GM12892 (cell line): ENCODE data around the gene NACAD.
"Not testable (repeated sequence)": the region's sequence is repeated elsewhere in the genome, so short reads cannot be mapped to it uniquely, and the experiment has no call there.

Source experiments
- DNase-seq: peaks from one replicate; pipeline ENCODE4 v3.0.0; 2011; ENCODE audit not compliant: insufficient read length
- FAIRE-seq: peaks from 2 replicates; lab custom pipeline; 2011; peaks lifted over from hg19 to GRCh38; lab: Jason Lieb, UNC
- POLR2A ChIP-seq: IDR thresholded peaks from 2 replicates; pipeline ENCODE4 v1.6.1; 2011; ENCODE audit warnings: low read depth, low read length, control low read depth
- POLR2AphosphoS5 ChIP-seq: IDR thresholded peaks from 2 replicates; pipeline ENCODE4 v1.6.1; 2011; ENCODE audit warnings: low read depth, low read length, control low read depth
- TAF1 ChIP-seq: IDR thresholded peaks from 2 replicates; pipeline ENCODE4 v1.6.1; 2011; ENCODE audit warnings: low read depth, mild to moderate bottlenecking, control low read depth, low read length, borderline replicate concordance

The NACAD gene

GRCh38 chr7:45052011-45052410 is 36.8 kb downstream of the NACAD start:
- DNase-seq (no peak), FAIRE-seq (no peak)
- TF ChIP-seq POLR2AphosphoS5, result no peak
- no peak for TF ChIP-seq POLR2A
- TF ChIP-seq TAF1, result no peak

- no peak for FAIRE-seq
- no peak for DNase-seq
- TF ChIP-seq POLR2AphosphoS5 (no peak), TAF1 (no peak), POLR2A (no peak)
Measured at GRCh38 chr7:45050198-45050597, 38.6 kb downstream of the NACAD start.

- no peak for FAIRE-seq
- TF ChIP-seq TAF1, result no peak
- no peak for TF ChIP-seq POLR2A
- no peak for TF ChIP-seq POLR2AphosphoS5
Measured at GRCh38 chr7:45048748-45049147, 40.0 kb downstream of the NACAD start.

GRCh38 chr7:45044338-45044737 is 44.4 kb downstream of the NACAD start:
- TF ChIP-seq POLR2AphosphoS5 (no peak), TAF1 (no peak), POLR2A (no peak)
- FAIRE-seq, result no peak

More at GRCh38 chr7:45048748-45049147, 40.0 kb downstream of the NACAD start:
- no peak for DNase-seq

GRCh38 chr7:45039106-45039505 is 49.7 kb downstream of the NACAD start:
- FAIRE-seq, result no peak
- DNase-seq, result no peak
- TF ChIP-seq POLR2A (no peak), POLR2AphosphoS5 (no peak), TAF1 (no peak)

More at GRCh38 chr7:45044338-45044737, 44.4 kb downstream of the NACAD start:
- DNase-seq, result no peak

- no peak for FAIRE-seq
- DNase-seq, result no peak
- TF ChIP-seq POLR2AphosphoS5, result no peak
- TF ChIP-seq POLR2A, result no peak
- no peak for TF ChIP-seq TAF1
Measured at GRCh38 chr7:45037876-45038275, 50.9 kb downstream of the NACAD start.

GRCh38 chr7:45036796-45037195 is 52.0 kb downstream of the NACAD start:
- FAIRE-seq (no peak), DNase-seq (no peak)
- no peak for TF ChIP-seq POLR2AphosphoS5

GRCh38 chr7:45036317-45036716 is 52.5 kb downstream of the NACAD start:
- DNase-seq, result no peak
- TF ChIP-seq POLR2A (no peak), TAF1 (no peak), POLR2AphosphoS5 (no peak)
- FAIRE-seq, result no peak

GRCh38 chr7:45035893-45036292 is 52.9 kb downstream of the NACAD start:
- DNase-seq (no peak), FAIRE-seq (no peak)
- TF ChIP-seq POLR2A (no peak), TAF1 (no peak), POLR2AphosphoS5 (no peak)

- FAIRE-seq, result peak; percentile 21
- TF ChIP-seq POLR2AphosphoS5, result no peak
- no peak for TF ChIP-seq POLR2A
- no peak for TF ChIP-seq TAF1
Measured at GRCh38 chr7:45035371-45035770, 53.4 kb downstream of the NACAD start.

GRCh38 chr7:45034710-45035109 is 54.1 kb downstream of the NACAD start:
- DNase-seq, FAIRE-seq: not testable (repeated sequence)

More at GRCh38 chr7:45035371-45035770, 53.4 kb downstream of the NACAD start:
- DNase-seq, result no peak

- no peak for FAIRE-seq
- no peak for DNase-seq
- TF ChIP-seq POLR2A (no peak), POLR2AphosphoS5 (no peak), TAF1 (no peak)
Measured at GRCh38 chr7:45033931-45034290, 54.9 kb downstream of the NACAD start.
